Kidney epithelial cell (primary cell): ENCODE measurements around the gene B4GALNT3. TPM values are rescaled to one million over a fixed set of nuclear protein-coding genes. Genes with fewer than 3 reads are reported as not detected.
"Not testable (repeated sequence)": the region's sequence is repeated elsewhere in the genome, so short reads cannot be mapped to it uniquely, and the experiment has no call there.

ENCODE experiments used
- DNase-seq: peaks from one replicate; pipeline ENCODE4 v3.0.0-alpha.2; 2010; ENCODE audit warnings: low read depth
- H3K27me3 ChIP-seq: 2 replicates; pipeline ENCODE4 v1.6.0; 2011; ENCODE audit warnings: low read length; ENCODE audit not compliant: control insufficient read depth, insufficient read depth
- H3K36me3 ChIP-seq: 2 replicates; pipeline ENCODE4 v1.5.1; 2011; ENCODE audit warnings: low read length; ENCODE audit not compliant: control insufficient read depth, insufficient read depth
- H3K4me3 ChIP-seq: 2 replicates; pipeline ENCODE4 v1.5.1; 2011; ENCODE audit warnings: low read depth, mild to moderate bottlenecking, control low read depth, low read length
- CTCF ChIP-seq: IDR thresholded peaks from 2 replicates; pipeline ENCODE4 v1.5.1; 2011; ENCODE audit warnings: mild to moderate bottlenecking, moderate library complexity, low read length, control low read depth, inconsistent platforms; ENCODE audit not compliant: insufficient read depth, poor library complexity, severe bottlenecking
- total RNA-seq: library from RNA; depleted of rRNA; stranded (reverse); fragments of >200 nt; gene quantifications from 2 replicates; pipeline ENCODE4 v1.2.3, GENCODE V29; 2015

The B4GALNT3 gene
- total RNA-seq, 1 donor from 2014 or later = 6.8 TPM

- DNase-seq = no peak
- H3K27me3 ChIP-seq = no peaks in the 10 kb centered on the region
- no peaks in the 10 kb centered on the region for H3K36me3 ChIP-seq
- no peak for TF ChIP-seq CTCF
- H3K4me3 ChIP-seq = no peak overlapping the region
Observed at GRCh38 chr12:575129-575502, 115.4 kb downstream of the B4GALNT3 start.

GRCh38 chr12:575948-576614 lies 116.3 kb downstream of the B4GALNT3 start:
- Histone ChIP-seq H3K27me3 (no peaks in the 10 kb centered on the region), H3K36me3 (no peaks in the 10 kb centered on the region), H3K4me3 (no peak overlapping the region)
- no peak for DNase-seq
- peak; percentile 75 for TF ChIP-seq CTCF

GRCh38 chr12:576615-577110 lies 116.9 kb downstream of the B4GALNT3 start:
- Histone ChIP-seq H3K27me3 (peaks cover 2% of the 10 kb centered on the region), H3K36me3 (no peaks in the 10 kb centered on the region), H3K4me3 (no peak overlapping the region)
- no peak for DNase-seq
- no peak for TF ChIP-seq CTCF

- not testable (repeated sequence) for H3K4me3 ChIP-seq, DNase-seq, H3K27me3 ChIP-seq, H3K36me3 ChIP-seq
Observed at GRCh38 chr12:577994-578747, 118.4 kb downstream of the B4GALNT3 start.

- no peak for TF ChIP-seq CTCF
- no peak for DNase-seq
- Histone ChIP-seq H3K4me3 (no peak overlapping the region), H3K36me3 (no peaks in the 10 kb centered on the region), H3K27me3 (peaks cover 2% of the 10 kb centered on the region)
Observed at GRCh38 chr12:578748-579419, 119.1 kb downstream of the B4GALNT3 start.

GRCh38 chr12:579420-580110 lies 119.8 kb downstream of the B4GALNT3 start:
- H3K4me3 ChIP-seq = no peak overlapping the region
- no peak for TF ChIP-seq CTCF
- peaks cover 2% of the 10 kb centered on the region for H3K27me3 ChIP-seq
- DNase-seq = no peak
- H3K36me3 ChIP-seq = no peaks in the 10 kb centered on the region
